ENCODE results near the gene SCN9A.
A peak's percentile ranks its signal among the peaks of the same experiment; 100 is the strongest.
"Not testable (repeated sequence)": the region's sequence is repeated elsewhere in the genome, so short reads cannot be mapped to it uniquely, and the experiment has no call there.

Gene SCN9A

GRCh38 chr2:166240387-166241313 lies 135.1 kb downstream of the SCN9A start:
- peak; percentile 28 for DNase-seq

GRCh38 chr2:166239548-166239947 lies 136.2 kb downstream of the SCN9A start:
- peak; percentile 96 for DNase-seq

- peak; percentile 69 for DNase-seq
Measured at GRCh38 chr2:166238176-166238575, 137.6 kb downstream of the SCN9A start.

GRCh38 chr2:166234112-166234846 lies 141.5 kb downstream of the SCN9A start:
- peak; percentile 89 for DNase-seq

- no peak for DNase-seq
Measured at GRCh38 chr2:166233244-166233643, 142.5 kb downstream of the SCN9A start.

- no peak for DNase-seq
Measured at GRCh38 chr2:166230724-166231070, 145.0 kb downstream of the SCN9A start.

GRCh38 chr2:166230024-166230723 lies 145.6 kb downstream of the SCN9A start:
- peak; percentile 38 for DNase-seq

GRCh38 chr2:166229678-166230023 lies 146.1 kb downstream of the SCN9A start:
- DNase-seq, result no peak

GRCh38 chr2:166224197-166224596 lies 151.5 kb downstream of the SCN9A start:
- DNase-seq, result no peak

- DNase-seq, result no peak
Measured at GRCh38 chr2:166223298-166223697, 152.4 kb downstream of the SCN9A start.

GRCh38 chr2:166211079-166211478 lies 164.7 kb downstream of the SCN9A start:
- no peak for DNase-seq

GRCh38 chr2:166209944-166210343 lies 165.8 kb downstream of the SCN9A start:
- not testable (repeated sequence) for DNase-seq

GRCh38 chr2:166209367-166209766 lies 166.4 kb downstream of the SCN9A start:
- DNase-seq, result not testable (repeated sequence)

GRCh38 chr2:166206153-166206552 lies 169.6 kb downstream of the SCN9A start:
- DNase-seq, result not testable (repeated sequence)

GRCh38 chr2:166202778-166203177 lies 173.0 kb downstream of the SCN9A start:
- no peak for DNase-seq

- DNase-seq, result no peak
Measured at GRCh38 chr2:166197446-166197845, 178.3 kb downstream of the SCN9A start.

- no peak for DNase-seq
Measured at GRCh38 chr2:166193407-166193806, 182.3 kb downstream of the SCN9A start.

GRCh38 chr2:166188084-166188483 lies 187.7 kb downstream of the SCN9A start:
- DNase-seq, result no peak

GRCh38 chr2:166184789-166185188 lies 191.0 kb downstream of the SCN9A start:
- DNase-seq, result no peak

GRCh38 chr2:166181813-166182154 lies 194.0 kb downstream of the SCN9A start:
- peak; percentile 6 for DNase-seq

GRCh38 chr2:166180951-166181812 lies 194.6 kb downstream of the SCN9A start:
- peak; percentile 44 for DNase-seq

GRCh38 chr2:166179201-166179600 lies 196.5 kb downstream of the SCN9A start:
- peak; percentile 6 for DNase-seq

Measured in fibroblast of skin of back (primary cell).